Neural progenitor cell (in vitro differentiated cells): ENCODE results near the gene AMBRA1. TPM values are rescaled to one million over a fixed set of nuclear protein-coding genes. Genes with fewer than 3 reads are reported as not detected.
"Not testable (repeated sequence)": the region's sequence is repeated elsewhere in the genome, so short reads cannot be mapped to it uniquely, and the experiment has no call there.

Source experiments
- DNase-seq: peaks from one replicate; pipeline ENCODE4 v3.0.0-alpha.2; 2016; ENCODE audit warnings: low spot score
- H2AFZ ChIP-seq: fragments of 200-600 bp; sonication (generic); replicated peaks from 2 replicates; pipeline ENCODE4 v1.6.1; 2016; ENCODE audit warnings: antibody characterized with exemption
- H3F3A ChIP-seq: fragments of 200-600 bp; sonication (generic); 2 replicates; pipeline ENCODE4 v1.6.1; 2016; ENCODE audit warnings: antibody characterized with exemption, low read depth
- H3K27ac ChIP-seq: fragments of 200-600 bp; sonication (generic); 2 replicates; pipeline ENCODE4 v1.5.1; 2016; ENCODE audit warnings: mild to moderate bottlenecking
- H3K27me3 ChIP-seq: fragments of 200-600 bp; sonication (generic); 2 replicates; pipeline ENCODE4 v1.6.1; 2016; ENCODE audit warnings: mild to moderate bottlenecking, moderate library complexity
- H3K36me3 ChIP-seq: fragments of 200-600 bp; sonication (generic); 2 replicates; pipeline ENCODE4 v1.5.1; 2016
- H3K4me1 ChIP-seq: fragments of 200-600 bp; sonication (generic); 2 replicates; pipeline ENCODE4 v1.6.1; 2016; ENCODE audit warnings: mixed run types
- H3K4me2 ChIP-seq: fragments of 200-600 bp; sonication (generic); 2 replicates; pipeline ENCODE4 v1.6.1; 2016
- H3K4me3 ChIP-seq: fragments of 200-600 bp; sonication (generic); 2 replicates; pipeline ENCODE4 v1.5.1; 2016
- H3K79me2 ChIP-seq: fragments of 200-600 bp; sonication (generic); 2 replicates; pipeline ENCODE4 v1.6.1; 2016; ENCODE audit warnings: low read depth
- H3K9ac ChIP-seq: fragments of 200-600 bp; sonication (generic); 2 replicates; pipeline ENCODE4 v1.6.1; 2016
- H3K9me3 ChIP-seq: fragments of 200-600 bp; sonication (generic); 2 replicates; pipeline ENCODE4 v1.5.1; 2016; ENCODE audit warnings: low read depth
- H4K20me1 ChIP-seq: fragments of 200-600 bp; sonication (generic); 2 replicates; pipeline ENCODE4 v1.6.1; 2016; ENCODE audit warnings: low read depth
- H3K27ac Mint-ChIP-seq: 3 replicates; pipeline ENCODE4 v1.8.0; 2021; ENCODE audit warnings: mixed read lengths
- H3K27me3 Mint-ChIP-seq: 2 replicates; pipeline ENCODE4 v1.8.0; 2022; ENCODE audit warnings: low read depth, mild to moderate bottlenecking, inconsistent platforms, moderate library complexity, mixed read lengths; ENCODE audit not compliant: insufficient read depth
- H3K36me3 Mint-ChIP-seq: 3 replicates; pipeline ENCODE4 v1.8.0; 2021; ENCODE audit warnings: mixed read lengths
- H3K4me1 Mint-ChIP-seq: 3 replicates; pipeline ENCODE4 v1.8.0; 2021; ENCODE audit warnings: mixed read lengths
- H3K4me3 Mint-ChIP-seq: 3 replicates; pipeline ENCODE4 v1.8.0; 2021; ENCODE audit warnings: mild to moderate bottlenecking, moderate library complexity, mixed read lengths
- H3K9me3 Mint-ChIP-seq: 3 replicates; pipeline ENCODE4 v1.8.0; 2020; ENCODE audit warnings: mixed read lengths
- CTCF ChIP-seq: fragments of 200-600 bp; sonication (generic); IDR thresholded peaks from 2 replicates; pipeline ENCODE4 v1.5.1; 2017; ENCODE audit warnings: antibody characterized with exemption, mild to moderate bottlenecking
- EZH2 ChIP-seq: fragments of 200-600 bp; sonication (generic); IDR thresholded peaks from 2 replicates; pipeline ENCODE4 v1.6.1; 2017; ENCODE audit warnings: antibody characterized with exemption, mild to moderate bottlenecking, moderate library complexity
- EZH2phosphoT487 ChIP-seq: fragments of 200-600 bp; sonication (generic); IDR thresholded peaks from 2 replicates; pipeline ENCODE4 v1.6.1; 2017; ENCODE audit warnings: antibody characterized with exemption
- total RNA-seq: library from RNA; depleted of rRNA; stranded (reverse); fragments of >200 nt; gene quantifications from 2 replicates; pipeline ENCODE4 v1.2.3, GENCODE V29; 2015; ENCODE audit warnings: low replicate concordance

The AMBRA1 gene
- total RNA-seq, 1 donor from 2014 or later, result 20.7 TPM

DNA sequence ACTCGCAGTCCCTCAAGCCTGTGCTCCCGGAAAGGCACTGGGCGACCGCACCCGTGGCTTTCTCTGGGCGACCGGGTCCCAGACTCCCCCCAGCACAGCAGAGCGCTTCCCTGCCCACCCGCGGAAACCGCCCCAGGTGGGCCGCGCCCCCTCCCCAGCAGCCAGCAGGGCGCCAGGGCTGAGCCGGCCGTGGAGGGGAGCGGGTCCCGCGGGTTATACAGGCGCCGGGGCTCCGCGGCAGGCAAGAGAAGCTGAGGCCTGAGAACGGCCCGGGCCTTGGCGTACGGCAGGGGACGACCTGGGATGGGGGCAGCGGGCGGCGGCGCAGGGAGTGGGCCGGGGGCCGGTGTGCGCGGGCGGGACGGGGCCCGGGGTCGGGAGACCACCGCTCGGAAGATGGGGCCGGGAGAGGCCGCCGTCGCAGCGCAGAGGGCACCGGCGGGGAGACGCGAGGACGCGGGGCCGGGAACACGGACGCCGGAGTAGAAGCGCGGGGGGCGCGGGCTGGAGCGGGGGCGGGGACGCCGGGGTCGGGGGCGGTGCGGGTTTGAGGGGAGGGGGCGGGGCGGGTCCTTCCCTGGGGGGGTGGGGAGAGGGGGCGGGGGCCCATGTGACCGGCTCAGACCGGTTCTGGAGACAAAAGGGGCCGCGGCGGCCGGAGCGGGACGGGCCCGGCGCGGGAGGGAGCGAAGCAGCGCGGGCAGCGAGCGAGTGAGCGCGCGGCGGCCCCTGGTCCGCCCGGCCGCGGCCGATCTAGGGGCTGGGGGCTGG is 212.6 kb downstream of the AMBRA1 start, which contains the start of gene MDK:
Gene MDK, plus strand, starts transcription at position 622 of the 771 bp plus-strand sequence. CDS start 389 bp downstream, outside the sequence.
- peak within 1 kb of the TSS; percentile 89 for H3K4me3 Mint-ChIP-seq
- no peak within 1 kb of the TSS for H2AFZ ChIP-seq
- peaks cover 38% of the 10 kb centered on the region for H3F3A ChIP-seq
- peak; percentile 91 for DNase-seq
- no peaks in the 10 kb centered on the region for H3K27me3 ChIP-seq
- H3K4me1 ChIP-seq, result peaks cover 22% of the 10 kb centered on the region
- H3K9me3 ChIP-seq, result no peaks in the 10 kb centered on the region
- H3K4me1 Mint-ChIP-seq, result peaks cover 26% of the 10 kb centered on the region
- H3K36me3 ChIP-seq, result no peaks in the 10 kb centered on the region
- H3K4me3 ChIP-seq, result peak within 1 kb of the TSS; percentile 88
- peaks cover 7% of the 10 kb centered on the region for H3K27me3 Mint-ChIP-seq
- H3K4me2 ChIP-seq, result peak within 1 kb of the TSS; percentile 93
- peaks cover 16% of the 10 kb centered on the region for H3K79me2 ChIP-seq
- peaks cover 16% of the 10 kb centered on the region for H3K36me3 Mint-ChIP-seq
- peak within 1 kb of the TSS; percentile 90 for H3K27ac ChIP-seq
- H3K9ac ChIP-seq, result peak within 1 kb of the TSS; percentile 89
- no peaks in the 10 kb centered on the region for H3K9me3 Mint-ChIP-seq
- H4K20me1 ChIP-seq, result peaks cover 47% of the 10 kb centered on the region
- H3K27ac Mint-ChIP-seq, result peak within 1 kb of the TSS; percentile 74
- TF ChIP-seq EZH2phosphoT487 (no peak), EZH2 (no peak), CTCF (no peak)

- Histone ChIP-seq H3K4me3 (peak overlapping the region; percentile 88), H3K79me2 (peaks cover 16% of the 10 kb centered on the region), H3K27ac (peak overlapping the region; percentile 90), H2AFZ (no peak overlapping the region), H3F3A (peaks cover 38% of the 10 kb centered on the region), H3K4me1 (peaks cover 22% of the 10 kb centered on the region), H4K20me1 (peaks cover 47% of the 10 kb centered on the region), H3K4me2 (peak overlapping the region; percentile 88), H3K27me3 (no peaks in the 10 kb centered on the region), H3K9ac (peak overlapping the region; percentile 42), H3K36me3 (no peaks in the 10 kb centered on the region), H3K9me3 (no peaks in the 10 kb centered on the region)
- peaks cover 26% of the 10 kb centered on the region for H3K4me1 Mint-ChIP-seq
- peak overlapping the region; percentile 86 for H3K4me3 Mint-ChIP-seq
- TF ChIP-seq EZH2 (no peak), EZH2phosphoT487 (peak; percentile 10)
- peak overlapping the region; percentile 74 for H3K27ac Mint-ChIP-seq
- no peaks in the 10 kb centered on the region for H3K27me3 Mint-ChIP-seq
- DNase-seq, result peak; percentile 91
- H3K9me3 Mint-ChIP-seq, result no peaks in the 10 kb centered on the region
- H3K36me3 Mint-ChIP-seq, result peaks cover 16% of the 10 kb centered on the region
Measured at GRCh38 chr11:46380340-46381047, 213.3 kb downstream of the AMBRA1 start.

GRCh38 chr11:46379482-46380293 is 214.1 kb downstream of the AMBRA1 start:
- not testable (repeated sequence) for H3K9me3 Mint-ChIP-seq, H3K27me3 Mint-ChIP-seq, H3K9ac ChIP-seq, H3K27ac Mint-ChIP-seq, H3K27ac ChIP-seq, H3K36me3 ChIP-seq, H2AFZ ChIP-seq, H3K9me3 ChIP-seq, H3K27me3 ChIP-seq
- Mint-ChIP-seq H3K4me3 (peak overlapping the region; percentile 72), H3K36me3 (peaks cover 16% of the 10 kb centered on the region), H3K4me1 (peaks cover 23% of the 10 kb centered on the region)
- Histone ChIP-seq H3K4me1 (peaks cover 22% of the 10 kb centered on the region), H4K20me1 (peaks cover 46% of the 10 kb centered on the region), H3F3A (peaks cover 38% of the 10 kb centered on the region), H3K4me2 (peak overlapping the region; percentile 88), H3K79me2 (peaks cover 16% of the 10 kb centered on the region), H3K4me3 (peak overlapping the region; percentile 88)
- peak; percentile 83 for DNase-seq
